GM18858 (cell line): ENCODE data around the gene PHF21B.

Experiments used
- ATAC-seq: cut with Tn5 transposase; IDR thresholded peaks from one replicate; pipeline ENCODE4 v1.9.1; 2021; ENCODE audit not compliant: unreplicated experiment

PHF21B gene

GRCh38 chr22:44898236-44898635 lies 111.6 kb downstream of the PHF21B start:
- no peak for ATAC-seq

GRCh38 chr22:44895296-44896055 lies 114.3 kb downstream of the PHF21B start:
- no peak for ATAC-seq

GRCh38 chr22:44894782-44895181 lies 115.0 kb downstream of the PHF21B start:
- no peak for ATAC-seq

GRCh38 chr22:44894321-44894720 lies 115.5 kb downstream of the PHF21B start:
- no peak for ATAC-seq

- ATAC-seq, result no peak
Observed at GRCh38 chr22:44893731-44894080, 116.1 kb downstream of the PHF21B start.

- ATAC-seq, result no peak
Observed at GRCh38 chr22:44892803-44893730, 116.7 kb downstream of the PHF21B start.

GRCh38 chr22:44892243-44892642 lies 117.6 kb downstream of the PHF21B start:
- ATAC-seq, result no peak

GRCh38 chr22:44891791-44892190 lies 118.0 kb downstream of the PHF21B start:
- no peak for ATAC-seq

- ATAC-seq, result no peak
Observed at GRCh38 chr22:44891293-44891747, 118.5 kb downstream of the PHF21B start.

GRCh38 chr22:44890416-44891292 lies 119.2 kb downstream of the PHF21B start:
- ATAC-seq, result no peak

- ATAC-seq, result no peak
Observed at GRCh38 chr22:44889255-44889878, 120.4 kb downstream of the PHF21B start.

GRCh38 chr22:44888491-44889254 lies 121.1 kb downstream of the PHF21B start:
- ATAC-seq, result no peak

GRCh38 chr22:44887941-44888366 lies 121.9 kb downstream of the PHF21B start:
- no peak for ATAC-seq

GRCh38 chr22:44885806-44886360 lies 123.9 kb downstream of the PHF21B start:
- ATAC-seq, result no peak

GRCh38 chr22:44884968-44885805 lies 124.6 kb downstream of the PHF21B start:
- ATAC-seq, result no peak

- ATAC-seq, result no peak
Observed at GRCh38 chr22:44884562-44884961, 125.2 kb downstream of the PHF21B start.

- no peak for ATAC-seq
Observed at GRCh38 chr22:44883011-44883421, 126.8 kb downstream of the PHF21B start.

- ATAC-seq, result no peak
Observed at GRCh38 chr22:44882226-44882905, 127.4 kb downstream of the PHF21B start.
